Heart right ventricle (tissue), 16 donors: ENCODE results near the gene FOLR2. TPM values are rescaled to one million over a fixed set of nuclear protein-coding genes. Genes with fewer than 3 reads are reported as not detected.

Experiments used
- ATAC-seq, 8 donors: fragments of 200-7000 bp; cut with Tn5 transposase; one replicate each; pipeline ENCODE4 v1.9.1; 2020; ENCODE audit warnings: mild to moderate bottlenecking in 8 of 8, moderate library complexity in 8 of 8, moderate number of reproducible peaks in 1 of 8
- DNase-seq, 2 donors: peaks; one replicate each; pipeline ENCODE4 v3.0.0-alpha.2; 2020
- H3K27ac ChIP-seq, 10 donors: fragments of 200-600 bp; sonication (generic) in 2 of 10; one replicate each; pipeline versions ENCODE4 v1.5.0 to v1.8.0; 2020 to 2022; ENCODE audit warnings: mild to moderate bottlenecking in 3 of 10
- H3K27me3 ChIP-seq, 7 donors: fragments of 200-600 bp; one replicate each; pipeline ENCODE4 v1.8.0; 2021 to 2022; ENCODE audit warnings: mild to moderate bottlenecking in 2 of 7
- H3K36me3 ChIP-seq, 9 donors: fragments of 200-600 bp; sonication (generic) in 1 of 9; one replicate each; pipeline versions ENCODE4 v1.5.0 to v1.8.0; 2020 to 2022; ENCODE audit warnings: mild to moderate bottlenecking in 2 of 9
- H3K4me1 ChIP-seq, 9 donors: fragments of 200-600 bp; sonication (generic) in 1 of 9; one replicate each; pipeline versions ENCODE4 v1.5.0 to v1.8.0; 2020 to 2022; ENCODE audit warnings: mild to moderate bottlenecking in 4 of 9
- H3K4me3 ChIP-seq, 10 donors: fragments of 200-600 bp; sonication (generic) in 2 of 10; one replicate each; pipeline versions ENCODE4 v1.5.0 to v1.8.0; 2020 to 2022; ENCODE audit warnings: mild to moderate bottlenecking in 7 of 10, moderate library complexity in 2 of 10
- H3K9me3 ChIP-seq, 11 donors: fragments of 200-600 bp in 10 of 11; sonication (generic) in 2 of 11; one replicate each; pipeline versions ENCODE4 v1.5.0 to v1.8.0; 2013 to 2022; ENCODE audit warnings: mild to moderate bottlenecking in 2 of 11, control low read depth in 1 of 11, moderate library complexity in 1 of 11
- WGBS, 2 donors: extraction: QIAGEN DNeasy Blood & Tissue Kit; methylation state at CpG; one replicate each; pipeline ENCODE4 v1.1.7; 2013; ENCODE audit warnings: inconsistent platforms in 1 of 2; 5-methylcytosine and 5-hydroxymethylcytosine counted together
- intact Hi-C, 10 donors: fragments of 100-400 bp; cut with DNase I; formaldehyde crosslinking; loops; one replicate each; pipeline versions ENCODE4 v1.11.1 to v1.14.2; 2022
- polyA plus RNA-seq, 2 donors: library from polyadenylated mRNA; stranded (reverse); fragments of 200-250 nt; gene quantifications; one replicate each; pipeline ENCODE4 v1.2.3, GENCODE V29; 2013
- total RNA-seq, 10 donors: library from RNA; stranded (reverse); fragmentation: NEBNext Ultra II Directional in 3 of 10; extraction: Animal tissue kit (Norgen Biotek cat#: 25700) in 3 of 10; gene quantifications; one replicate each; pipeline versions ENCODE4 v1.2.1 to v1.2.4, GENCODE V29; 2021 to 2023
- TF ChIP-seq, protein P1 (sequence below), 9 donors: fragments of 200-600 bp; sonication (generic) in 2 of 9; IDR thresholded peaks; one replicate each; pipeline versions ENCODE4 v1.5.0 to v1.8.0; 2021 to 2022; ENCODE audit warnings: antibody characterized with exemption in 9 of 9, mild to moderate bottlenecking in 5 of 9, moderate library complexity in 1 of 9
- donor health status: Arrhythmogenic right ventricular cardiomyopathy.
- donor health status: ischemic (EF 13 %, LVEDD 7.1; RV severe dilation, severe dysfunction).
- donor health status: healthy with polysubstance abuse.
- donor health status: DM: no; HTN: yes; CAD: no.
- donor health status: DM: no; HTN: no; CAD: no.
- donor health status: ischemic (EF 25% LVEDD 6.9; RV normal size, moderate dysfunction).
- donor health status: ischemic (EF 25% LVEDD 5.7; RV mildly dilated, moderate dysfunction).
- donor health status: healthy.
- donor health status: DM: yes; HTN: yes; CAD: no.
- donor health status: Ischemic cardiomyopathy.
- donor health status: ischemic (EF 35%, LVEDD 5.7; RV mildly dilated, moderate dysfunction).
- donor health status: nonischemic (EF 11% LVEDD 7.7; RV severe dilation, severe dysfunction).
- donor health status: DM: yes; HTN: yes; CAD: no.
- donor health status: PGD.
- donor health status: ischemic (EF 29% LVEDD 5.4; RV normal size, mild dysfunction).
- donor health status: nonischemic (EF 23%, LVEDD 6.1; RV moderate dilation, normal function).

FOLR2 gene
- total and polyA plus RNA-seq, 12 donors, result 6.8 to 84.4 (median 10.4) TPM

DNA sequence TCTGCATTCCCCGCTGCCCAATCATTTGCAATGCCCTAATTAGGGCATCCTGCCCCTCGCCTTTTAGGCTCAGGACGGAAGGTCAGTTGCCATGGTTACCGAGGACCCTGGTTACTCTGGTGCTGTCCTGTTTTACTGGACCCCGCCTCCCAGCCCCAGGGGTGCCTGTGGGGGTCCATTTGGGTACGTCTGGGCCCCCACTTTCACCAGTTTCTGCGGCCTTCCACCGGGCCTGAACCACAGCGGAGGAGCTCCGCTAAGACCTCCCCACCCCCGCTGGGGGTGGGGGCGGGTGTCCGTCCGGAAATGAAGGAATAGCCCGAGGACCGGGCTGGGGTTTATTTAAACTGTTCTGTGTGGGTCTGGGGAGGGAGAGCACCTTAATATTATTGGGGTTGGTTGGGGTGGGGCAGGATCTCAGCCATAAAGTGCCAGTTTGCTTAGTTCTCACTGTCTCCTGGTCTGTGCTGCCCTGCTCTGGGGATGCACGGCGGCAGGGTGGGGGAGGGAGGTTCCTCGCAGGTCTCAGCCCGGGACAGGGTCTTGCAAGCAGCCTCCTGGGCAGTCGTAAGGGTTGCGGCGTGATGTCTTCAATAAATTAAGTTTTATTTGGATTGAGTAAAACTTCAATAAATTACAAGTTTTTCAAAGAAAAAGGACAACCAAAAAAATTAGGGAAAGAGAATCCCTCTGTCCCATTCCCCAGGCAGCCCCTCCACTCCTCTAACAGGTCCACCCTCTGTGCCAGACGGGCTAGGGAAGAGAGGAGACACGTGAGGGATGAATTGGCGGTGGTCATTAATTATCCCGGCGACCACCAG is 22.1 kb downstream of the FOLR2 start:
- DNase-seq (peak in 1 of 2 donors; percentile 6), ATAC-seq (peak in 3 of 8 donors; percentile 4 to 15 (median 13))

DNA sequence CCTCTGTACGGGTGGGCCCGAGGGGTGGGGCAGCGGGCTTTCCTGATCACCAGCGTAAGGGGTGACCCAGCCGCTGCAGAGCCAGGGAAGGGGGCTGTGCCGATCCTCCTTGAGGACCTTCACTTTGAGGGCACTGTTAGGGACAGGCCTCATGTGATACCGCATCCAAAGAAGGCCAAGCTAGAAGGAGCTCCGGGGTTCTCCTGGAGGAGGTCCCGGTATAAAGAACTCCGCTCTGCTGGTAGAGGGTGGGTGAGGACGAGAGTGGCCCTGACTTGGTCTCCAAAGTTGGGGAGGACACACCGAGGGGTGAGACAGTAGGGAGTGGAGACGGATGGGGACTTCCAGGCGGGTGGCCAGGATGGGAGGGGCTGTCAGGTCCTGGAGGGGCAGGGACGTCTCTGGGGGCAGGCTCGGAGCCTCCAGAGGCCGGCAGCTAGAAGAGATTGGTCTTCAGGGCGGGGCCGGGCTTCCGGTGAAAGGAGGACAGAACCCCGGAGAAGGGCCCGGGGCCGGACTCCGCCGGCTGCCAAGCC is 22.8 kb downstream of the FOLR2 start:
- peaks cover 0 to 43% (median 30%) of the 10 kb centered on the region in 9 donors for H3K36me3 ChIP-seq
- peak overlapping the region in 8 of 10 donors; percentile 11 to 65 (median 51) for H3K27ac ChIP-seq
- WGBS, 2 donors, result 9 to 14% methylated on average over 25 of the region's 25 CpGs
- intact Hi-C loops, result loop anchor here in 3 of 10 donors (5.0 to 10.0 kb wide), 3 partner anchors 175 to 225 kb away; partner anchors contain the start of gene CLPB (in 1 of the 3)
- no peaks in the 10 kb centered on the region for H3K9me3 ChIP-seq
- ATAC-seq, result peak; percentile 23 to 55 (median 48)
- H3K4me1 ChIP-seq, result peaks cover 10 to 68% (median 35%) of the 10 kb centered on the region in 9 donors
- peaks cover 11 to 60% (median 41%) of the 10 kb centered on the region in 7 donors for H3K27me3 ChIP-seq
- TF ChIP-seq, protein P1, sequence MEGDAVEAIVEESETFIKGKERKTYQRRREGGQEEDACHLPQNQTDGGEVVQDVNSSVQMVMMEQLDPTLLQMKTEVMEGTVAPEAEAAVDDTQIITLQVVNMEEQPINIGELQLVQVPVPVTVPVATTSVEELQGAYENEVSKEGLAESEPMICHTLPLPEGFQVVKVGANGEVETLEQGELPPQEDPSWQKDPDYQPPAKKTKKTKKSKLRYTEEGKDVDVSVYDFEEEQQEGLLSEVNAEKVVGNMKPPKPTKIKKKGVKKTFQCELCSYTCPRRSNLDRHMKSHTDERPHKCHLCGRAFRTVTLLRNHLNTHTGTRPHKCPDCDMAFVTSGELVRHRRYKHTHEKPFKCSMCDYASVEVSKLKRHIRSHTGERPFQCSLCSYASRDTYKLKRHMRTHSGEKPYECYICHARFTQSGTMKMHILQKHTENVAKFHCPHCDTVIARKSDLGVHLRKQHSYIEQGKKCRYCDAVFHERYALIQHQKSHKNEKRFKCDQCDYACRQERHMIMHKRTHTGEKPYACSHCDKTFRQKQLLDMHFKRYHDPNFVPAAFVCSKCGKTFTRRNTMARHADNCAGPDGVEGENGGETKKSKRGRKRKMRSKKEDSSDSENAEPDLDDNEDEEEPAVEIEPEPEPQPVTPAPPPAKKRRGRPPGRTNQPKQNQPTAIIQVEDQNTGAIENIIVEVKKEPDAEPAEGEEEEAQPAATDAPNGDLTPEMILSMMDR (IDR thresholded peaks at IDR 0.05), result no peak
- DNase-seq, result peak; percentile 73 to 80
- peak overlapping the region in 9 of 10 donors; percentile 23 to 53 (median 48) for H3K4me3 ChIP-seq

More for the DNA sequence above, 22.1 kb downstream of the FOLR2 start:
- Histone ChIP-seq H3K4me3 (peak overlapping the region in 3 of 10 donors; percentile 48 to 53 (median 51)), H3K36me3 (peaks cover 0 to 49% (median 34%) of the 10 kb centered on the region in 9 donors), H3K27ac (peak overlapping the region in 5 of 10 donors; percentile 11 to 64 (median 49)), H3K4me1 (peaks cover 10 to 62% (median 30%) of the 10 kb centered on the region in 9 donors), H3K27me3 (peaks cover 4 to 53% (median 35%) of the 10 kb centered on the region in 7 donors), H3K9me3 (no peaks in the 10 kb centered on the region)
- intact Hi-C loops, result loop anchor here in 3 of 10 donors (5.0 to 10.0 kb wide), 3 partner anchors 176 to 224 kb away; partner anchors contain the start of gene CLPB (in 1 of the 3)
- 70 to 72% methylated on average over 28 of the region's 28 CpGs for WGBS, 2 donors
- TF ChIP-seq, protein P1 (IDR thresholded peaks at IDR 0.05), result peak in 2 of 9 donors; percentile 1 to 20

DNA sequence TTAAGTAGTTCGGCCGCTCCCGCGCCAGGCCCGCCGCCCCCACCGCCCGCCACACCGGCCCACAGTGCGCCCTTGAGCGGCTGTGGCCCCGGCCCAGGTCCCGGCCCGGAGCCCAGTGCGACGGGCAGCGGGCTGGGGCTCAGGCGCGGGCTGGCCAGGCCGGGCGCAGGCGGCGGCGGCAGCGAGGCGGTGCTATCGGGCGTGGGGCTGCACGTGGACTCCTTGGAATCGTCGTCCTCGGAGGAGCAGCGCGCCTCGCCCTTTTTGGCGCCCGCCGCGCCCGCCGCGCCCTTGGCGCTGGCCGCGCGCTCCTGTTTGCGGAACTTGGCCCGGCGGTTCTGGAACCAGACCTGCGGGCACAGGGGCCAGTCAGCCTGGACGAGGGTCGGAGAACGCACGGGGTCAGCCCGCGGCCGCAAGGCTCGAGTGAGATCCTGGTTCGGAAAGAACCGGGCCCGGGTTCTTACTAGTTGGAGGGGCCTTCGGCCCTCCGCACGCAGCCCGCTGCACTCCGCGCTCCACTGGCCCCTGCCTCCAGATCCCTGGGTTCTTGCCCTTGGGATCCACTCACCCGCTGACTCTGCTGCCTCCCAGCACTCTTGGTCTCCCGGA is 23.4 kb downstream of the FOLR2 start:
- 0 to 1% methylated on average over 69 of the region's 69 CpGs for WGBS, 2 donors
- ATAC-seq (peak in 7 of 8 donors; percentile 8 to 66 (median 52)), DNase-seq (peak; percentile 26 to 70)
- Histone ChIP-seq H3K27ac (peak overlapping the region in 8 of 10 donors; percentile 11 to 65 (median 51)), H3K4me3 (peak overlapping the region in 9 of 10 donors; percentile 23 to 53 (median 48)), H3K36me3 (peaks cover 0 to 37% (median 27%) of the 10 kb centered on the region in 9 donors), H3K4me1 (peaks cover 10 to 73% (median 37%) of the 10 kb centered on the region in 9 donors), H3K9me3 (no peaks in the 10 kb centered on the region), H3K27me3 (peaks cover 13 to 66% (median 47%) of the 10 kb centered on the region in 7 donors)
- intact Hi-C loops, result loop anchor here in 4 of 10 donors (5.0 to 10.0 kb wide), 4 partner anchors 172 to 225 kb away; partner anchors contain the start of gene CLPB (in 1 of the 4)
- TF ChIP-seq, protein P1 (IDR thresholded peaks at IDR 0.05), result peak in 4 of 9 donors; percentile 12 to 39 (median 20)
